Uterus (tissue), 2 donors: ENCODE data around the gene RACGAP1.

ENCODE experiments used
- POLR2A ChIP-seq, 2 donors: fragments of 450-650 bp; IDR thresholded peaks; one replicate each; pipeline ENCODE4 v1.6.1; 2016; ENCODE audit warnings: antibody characterized with exemption in 2 of 2, mild to moderate bottlenecking in 1 of 2, moderate library complexity in 1 of 2
- TF ChIP-seq, protein P1 (sequence below), 4 experiments: fragments of 200-600 bp in 2 of 4; fragments of 450-650 bp in 2 of 4; sonication (generic) in 2 of 4; IDR thresholded peaks; one replicate each; pipeline ENCODE4 v1.5.1; 2016 to 2019; ENCODE audit warnings: antibody characterized with exemption in 4 of 4, mild to moderate bottlenecking in 2 of 4, moderate library complexity in 1 of 4

- TF ChIP-seq, protein P1, sequence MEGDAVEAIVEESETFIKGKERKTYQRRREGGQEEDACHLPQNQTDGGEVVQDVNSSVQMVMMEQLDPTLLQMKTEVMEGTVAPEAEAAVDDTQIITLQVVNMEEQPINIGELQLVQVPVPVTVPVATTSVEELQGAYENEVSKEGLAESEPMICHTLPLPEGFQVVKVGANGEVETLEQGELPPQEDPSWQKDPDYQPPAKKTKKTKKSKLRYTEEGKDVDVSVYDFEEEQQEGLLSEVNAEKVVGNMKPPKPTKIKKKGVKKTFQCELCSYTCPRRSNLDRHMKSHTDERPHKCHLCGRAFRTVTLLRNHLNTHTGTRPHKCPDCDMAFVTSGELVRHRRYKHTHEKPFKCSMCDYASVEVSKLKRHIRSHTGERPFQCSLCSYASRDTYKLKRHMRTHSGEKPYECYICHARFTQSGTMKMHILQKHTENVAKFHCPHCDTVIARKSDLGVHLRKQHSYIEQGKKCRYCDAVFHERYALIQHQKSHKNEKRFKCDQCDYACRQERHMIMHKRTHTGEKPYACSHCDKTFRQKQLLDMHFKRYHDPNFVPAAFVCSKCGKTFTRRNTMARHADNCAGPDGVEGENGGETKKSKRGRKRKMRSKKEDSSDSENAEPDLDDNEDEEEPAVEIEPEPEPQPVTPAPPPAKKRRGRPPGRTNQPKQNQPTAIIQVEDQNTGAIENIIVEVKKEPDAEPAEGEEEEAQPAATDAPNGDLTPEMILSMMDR (IDR thresholded peaks at IDR 0.05): no peak
- no peak for TF ChIP-seq POLR2A (IDR thresholded peaks at IDR 0.05)
Measured at GRCh38 chr12:50024227-50024626, 1.1 kb downstream of the RACGAP1 start.
